SKM-1 treated with dmso at 0.1 percent for 144 hours (cell line): Measurements from ENCODE around the gene BRD1.

ENCODE experiments used
- DNase-seq: peaks from one replicate; lab custom pipeline; 2025; ENCODE audit not compliant: unreplicated experiment; lab: John Stamatoyannopoulos, UW

Gene BRD1

GRCh38 chr22:49734882-49735281 is 92.8 kb downstream of the BRD1 start:
- no peak for DNase-seq

GRCh38 chr22:49734390-49734789 is 93.3 kb downstream of the BRD1 start:
- DNase-seq = no peak

GRCh38 chr22:49733631-49734030 is 94.0 kb downstream of the BRD1 start:
- no peak for DNase-seq

GRCh38 chr22:49730656-49731055 is 97.0 kb downstream of the BRD1 start:
- DNase-seq = no peak

- DNase-seq = no peak
Observed at GRCh38 chr22:49728570-49729271, 99.0 kb downstream of the BRD1 start.

- no peak for DNase-seq
Observed at GRCh38 chr22:49727881-49728569, 99.6 kb downstream of the BRD1 start.

GRCh38 chr22:49727191-49727880 is 100.3 kb downstream of the BRD1 start:
- no peak for DNase-seq

- DNase-seq = no peak
Observed at GRCh38 chr22:49726701-49727101, 101.0 kb downstream of the BRD1 start.

- no peak for DNase-seq
Observed at GRCh38 chr22:49726022-49726681, 101.5 kb downstream of the BRD1 start.

GRCh38 chr22:49725516-49725915 is 102.2 kb downstream of the BRD1 start:
- DNase-seq = no peak

GRCh38 chr22:49724893-49725489 is 102.7 kb downstream of the BRD1 start:
- DNase-seq = peak; percentile 24

GRCh38 chr22:49724030-49724892 is 103.4 kb downstream of the BRD1 start:
- DNase-seq = no peak

- no peak for DNase-seq
Observed at GRCh38 chr22:49723478-49724029, 104.1 kb downstream of the BRD1 start.
